ENCODE results near the gene CDH12. TPM values are rescaled to one million over a fixed set of nuclear protein-coding genes. Genes with fewer than 3 reads are reported as not detected.

CDH12 gene
- total RNA-seq, 1 donor from 2014 or later = not detected

GRCh38 chr5:22488427-22488826, 364.7 kb downstream of the CDH12 start:
- Mint-ChIP-seq H3K4me1 (ENCODE audit: low read depth, unreplicated experiment) (no peaks in the 10 kb centered on the region), H3K4me3 (ENCODE audit: unreplicated experiment) (no peak overlapping the region), H3K9me3 (ENCODE audit: unreplicated experiment) (no peaks in the 10 kb centered on the region), H3K27me3 (ENCODE audit: low read depth, unreplicated experiment) (no peaks in the 10 kb centered on the region), H3K36me3 (ENCODE audit: low read depth, unreplicated experiment) (no peaks in the 10 kb centered on the region), H3K27ac (ENCODE audit: unreplicated experiment) (no peak overlapping the region)
- Histone ChIP-seq H3K36me3 (ENCODE audit: insufficient read depth, low read length) (no peaks in the 10 kb centered on the region), H4K20me1 (ENCODE audit: insufficient read depth, low read length) (no peaks in the 10 kb centered on the region), H3K9me3 (ENCODE audit: insufficient read depth, low read depth, low read length) (no peaks in the 10 kb centered on the region), H3K79me2 (ENCODE audit: insufficient read depth, low read length) (no peaks in the 10 kb centered on the region), H3K27ac (ENCODE audit: low read depth, low read length) (no peak overlapping the region), H3K4me2 (ENCODE audit: low read length) (no peak overlapping the region), H3K4me3 (ENCODE audit: insufficient read depth, low read depth, low read length) (no peak overlapping the region), H3K4me1 (ENCODE audit: insufficient read depth, low read length) (no peaks in the 10 kb centered on the region), H3K9ac (ENCODE audit: low read length) (no peak overlapping the region), H3K27me3 (ENCODE audit: insufficient read depth, low read length) (no peaks in the 10 kb centered on the region), H2AFZ (ENCODE audit: low read depth, low read length) (no peak overlapping the region)
- FAIRE-seq (no peak), DNase-seq (ENCODE audit: low read depth) (no peak)
- TF ChIP-seq CTCF (IDR thresholded peaks at IDR 0.05; ENCODE audit: insufficient read depth, low read depth, low read length) (no peak), EZH2 (IDR thresholded peaks at IDR 0.05; ENCODE audit: insufficient read depth, low read length) (no peak)

- Histone ChIP-seq H3K4me1 (ENCODE audit: insufficient read depth, low read length) (no peaks in the 10 kb centered on the region), H3K4me3 (ENCODE audit: insufficient read depth, low read depth, low read length) (no peak overlapping the region), H3K4me2 (ENCODE audit: low read length) (no peak overlapping the region), H2AFZ (ENCODE audit: low read depth, low read length) (no peak overlapping the region), H3K36me3 (ENCODE audit: insufficient read depth, low read length) (no peaks in the 10 kb centered on the region), H4K20me1 (ENCODE audit: insufficient read depth, low read length) (no peaks in the 10 kb centered on the region), H3K9me3 (ENCODE audit: insufficient read depth, low read depth, low read length) (no peaks in the 10 kb centered on the region), H3K9ac (ENCODE audit: low read length) (no peak overlapping the region), H3K27me3 (ENCODE audit: insufficient read depth, low read length) (no peaks in the 10 kb centered on the region), H3K79me2 (ENCODE audit: insufficient read depth, low read length) (no peaks in the 10 kb centered on the region), H3K27ac (ENCODE audit: low read depth, low read length) (no peak overlapping the region)
- no peak for FAIRE-seq
- Mint-ChIP-seq H3K4me1 (ENCODE audit: low read depth, unreplicated experiment) (no peaks in the 10 kb centered on the region), H3K27ac (ENCODE audit: unreplicated experiment) (no peak overlapping the region), H3K36me3 (ENCODE audit: low read depth, unreplicated experiment) (no peaks in the 10 kb centered on the region), H3K4me3 (ENCODE audit: unreplicated experiment) (no peak overlapping the region), H3K9me3 (ENCODE audit: unreplicated experiment) (no peaks in the 10 kb centered on the region), H3K27me3 (ENCODE audit: low read depth, unreplicated experiment) (no peaks in the 10 kb centered on the region)
- no peak for TF ChIP-seq EZH2 (IDR thresholded peaks at IDR 0.05; ENCODE audit: insufficient read depth, low read length)
- TF ChIP-seq CTCF (IDR thresholded peaks at IDR 0.05; ENCODE audit: insufficient read depth, low read depth, low read length) = no peak
- DNase-seq (ENCODE audit: low read depth) = no peak
Observed at GRCh38 chr5:22480305-22480704, 372.8 kb downstream of the CDH12 start.

GRCh38 chr5:22473886-22474285, 379.3 kb downstream of the CDH12 start:
- H3K27me3 Mint-ChIP-seq (ENCODE audit: low read depth, unreplicated experiment) = no peaks in the 10 kb centered on the region
- H4K20me1 ChIP-seq (ENCODE audit: insufficient read depth, low read length) = no peaks in the 10 kb centered on the region
- H3K9me3 Mint-ChIP-seq (ENCODE audit: unreplicated experiment) = no peaks in the 10 kb centered on the region
- no peak for TF ChIP-seq CTCF (IDR thresholded peaks at IDR 0.05; ENCODE audit: insufficient read depth, low read depth, low read length)
- TF ChIP-seq EZH2 (IDR thresholded peaks at IDR 0.05; ENCODE audit: insufficient read depth, low read length) = no peak
- no peak overlapping the region for H3K27ac ChIP-seq (ENCODE audit: low read depth, low read length)
- no peaks in the 10 kb centered on the region for H3K36me3 Mint-ChIP-seq (ENCODE audit: low read depth, unreplicated experiment)
- no peak overlapping the region for H3K4me3 Mint-ChIP-seq (ENCODE audit: unreplicated experiment)
- H3K9ac ChIP-seq (ENCODE audit: low read length) = no peak overlapping the region
- no peak overlapping the region for H3K4me3 ChIP-seq (ENCODE audit: insufficient read depth, low read depth, low read length)
- H3K79me2 ChIP-seq (ENCODE audit: insufficient read depth, low read length) = no peaks in the 10 kb centered on the region
- no peaks in the 10 kb centered on the region for H3K4me1 ChIP-seq (ENCODE audit: insufficient read depth, low read length)
- no peaks in the 10 kb centered on the region for H3K9me3 ChIP-seq (ENCODE audit: insufficient read depth, low read depth, low read length)
- no peaks in the 10 kb centered on the region for H3K27me3 ChIP-seq (ENCODE audit: insufficient read depth, low read length)
- H3K4me1 Mint-ChIP-seq (ENCODE audit: low read depth, unreplicated experiment) = no peaks in the 10 kb centered on the region
- FAIRE-seq (no peak), DNase-seq (ENCODE audit: low read depth) (no peak)
- no peak overlapping the region for H3K4me2 ChIP-seq (ENCODE audit: low read length)
- no peaks in the 10 kb centered on the region for H3K36me3 ChIP-seq (ENCODE audit: insufficient read depth, low read length)
- no peak overlapping the region for H3K27ac Mint-ChIP-seq (ENCODE audit: unreplicated experiment)
- H2AFZ ChIP-seq (ENCODE audit: low read depth, low read length) = no peak overlapping the region
